Skeletal muscle tissue (tissue), 5 donors: ENCODE measurements around the gene RPS4Y1. TPM values are rescaled to one million over a fixed set of nuclear protein-coding genes. Genes with fewer than 3 reads are reported as not detected.

ENCODE experiments used
- H3K27ac ChIP-seq: one replicate; pipeline ENCODE4 v1.7.0; 2013; ENCODE audit warnings: mild to moderate bottlenecking, low read depth, low read length, inconsistent platforms
- H3K27me3 ChIP-seq, 3 donors: one replicate each; pipeline ENCODE4 v1.7.0; 2013; ENCODE audit warnings: low read length in 3 of 3; ENCODE audit not compliant: control insufficient read depth in 3 of 3, insufficient read depth in 3 of 3
- H3K36me3 ChIP-seq, 3 donors: one replicate each; pipeline ENCODE4 v1.7.0; 2013; ENCODE audit warnings: low read length in 3 of 3; ENCODE audit not compliant: control insufficient read depth in 3 of 3, insufficient read depth in 3 of 3
- H3K4me1 ChIP-seq, 3 donors: one replicate each; pipeline ENCODE4 v1.7.0; 2013; ENCODE audit warnings: low read length in 3 of 3, mild to moderate bottlenecking in 3 of 3; ENCODE audit not compliant: control insufficient read depth in 3 of 3, insufficient read depth in 3 of 3
- H3K4me3 ChIP-seq, 3 donors: one replicate each; pipeline ENCODE4 v1.7.0; 2013; ENCODE audit warnings: low read length in 3 of 3
- H3K9ac ChIP-seq, 3 donors: one replicate each; pipeline ENCODE4 v1.7.0; 2013; ENCODE audit warnings: low read length in 3 of 3, mild to moderate bottlenecking in 3 of 3, moderate library complexity in 2 of 3, low read depth in 1 of 3
- H3K9me3 ChIP-seq, 3 donors: one replicate each; pipeline ENCODE4 v1.7.0; 2013; ENCODE audit warnings: low read length in 3 of 3; ENCODE audit not compliant: control insufficient read depth in 3 of 3
- small RNA-seq: library from RNA; depleted of rRNA; stranded (forward); fragments of <200 nt; gene quantifications from one replicate; pipeline ENCODE3, GENCODE V24; 2014
- total RNA-seq: library from RNA; depleted of rRNA; stranded (reverse); fragments of >200 nt; gene quantifications from one replicate; pipeline ENCODE4 v1.2.3, GENCODE V29; 2014
- donor health status: Osteomylitis.

RPS4Y1 gene
- total RNA-seq, 1 donor from 2014 or later: 617 TPM

- Histone ChIP-seq H3K4me3 (no peak overlapping the region), H3K4me1 (no peaks in the 10 kb centered on the region), H3K27me3 (no peaks in the 10 kb centered on the region), H3K36me3 (no peaks in the 10 kb centered on the region), H3K9ac (no peak overlapping the region), H3K27ac (no peak overlapping the region), H3K9me3 (no peaks in the 10 kb centered on the region)
Observed at GRCh38 chrY:2913066-2913815, 71.8 kb downstream of the RPS4Y1 start.

Small RNAs within 50 kb of the gene (small RNA-seq; reads per million reads assigned to genes)
- not detected for gene TOMM22P2

Other genes starting within 250 kb of the RPS4Y1 start
- gene SRY, start 53.9 kb upstream of the RPS4Y1 start, total RNA-seq: not detected
- 23.0 TPM for gene ZFY, start 93.8 kb downstream of the RPS4Y1 start, total RNA-seq